HG03025 (cell line): ENCODE measurements around the gene RAI14.

Source experiments
- ATAC-seq: cut with Tn5 transposase; IDR thresholded peaks from one replicate; pipeline ENCODE4 v1.9.1; 2021; ENCODE audit warnings: mild to moderate bottlenecking, moderate library complexity; ENCODE audit not compliant: unreplicated experiment, low FRiP score

RAI14 gene

GRCh38 chr5:34639852-34640626, 16.1 kb upstream of the RAI14 start:
- ATAC-seq, result no peak

- no peak for ATAC-seq
Observed at GRCh38 chr5:34648039-34648839, 7.9 kb upstream of the RAI14 start.

DNA sequence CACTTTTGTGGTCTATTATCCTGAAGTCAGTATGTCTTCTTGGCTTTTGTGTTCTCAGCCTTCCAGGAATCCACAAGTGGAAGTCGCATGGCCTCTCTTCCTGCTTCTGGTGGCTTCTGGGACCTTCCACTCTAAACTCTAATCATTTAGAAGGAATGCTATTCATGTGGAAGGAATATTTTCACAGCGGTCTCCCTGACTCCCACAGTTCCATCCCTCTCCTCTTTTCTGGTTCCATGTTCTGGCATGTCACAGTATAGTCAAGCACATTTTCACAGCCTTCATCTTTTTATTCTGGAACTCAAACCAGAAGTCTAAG, 7.3 kb upstream of the RAI14 start:
- ATAC-seq, result no peak

DNA sequence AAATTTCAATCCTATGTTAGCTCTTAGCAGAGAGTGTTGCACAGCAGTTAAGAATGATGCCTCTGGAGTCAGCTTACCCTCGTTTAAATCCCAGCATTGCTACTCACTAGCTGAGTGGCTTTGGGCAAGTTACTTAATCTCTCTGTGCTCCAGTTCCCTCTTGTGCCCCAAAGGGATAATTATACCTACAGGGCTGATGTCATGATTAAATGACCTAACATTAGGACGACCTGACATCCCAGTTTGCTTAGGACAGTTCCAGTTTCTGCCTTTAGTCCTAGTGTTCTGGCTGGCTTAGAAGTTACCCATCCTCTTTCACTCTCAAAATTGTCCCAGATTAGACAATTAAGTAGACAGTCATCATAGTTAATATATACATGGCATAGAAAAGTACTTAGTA, 4.3 kb upstream of the RAI14 start:
- no peak for ATAC-seq

- no peak for ATAC-seq
Observed at GRCh38 chr5:34652466-34652865, 3.7 kb upstream of the RAI14 start.

GRCh38 chr5:34652914-34653313, 3.2 kb upstream of the RAI14 start:
- no peak for ATAC-seq

DNA sequence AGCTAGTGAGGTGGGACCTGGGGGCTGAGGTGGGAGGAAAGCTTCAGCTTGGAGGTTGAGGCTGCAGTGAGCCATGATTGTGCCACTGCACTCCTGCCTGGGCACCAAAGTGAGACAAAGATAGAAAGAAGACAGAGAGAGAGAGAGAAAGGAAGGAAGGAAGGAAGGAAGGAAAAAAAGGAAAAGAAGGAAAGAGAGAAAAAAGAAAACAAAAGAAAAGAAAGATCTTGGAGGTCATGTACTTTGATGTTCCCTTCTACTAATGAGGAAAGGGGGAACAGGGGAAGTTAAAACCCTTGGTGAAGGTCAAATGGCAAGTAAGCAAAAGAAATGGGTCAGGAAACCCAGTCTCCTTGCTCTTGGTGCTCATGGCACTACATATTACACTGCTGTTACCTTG, 2.4 kb upstream of the RAI14 start:
- no peak for ATAC-seq

- ATAC-seq, result no peak
Observed at GRCh38 chr5:34655354-34655991, 655 bp upstream of the RAI14 start.

- no peak for ATAC-seq
Observed at GRCh38 chr5:34656700-34657273, 659 bp downstream of the RAI14 start.

- ATAC-seq, result no peak
Observed at GRCh38 chr5:34657274-34657921, 1.3 kb downstream of the RAI14 start.

GRCh38 chr5:34657988-34658387, 1.9 kb downstream of the RAI14 start:
- no peak for ATAC-seq

DNA sequence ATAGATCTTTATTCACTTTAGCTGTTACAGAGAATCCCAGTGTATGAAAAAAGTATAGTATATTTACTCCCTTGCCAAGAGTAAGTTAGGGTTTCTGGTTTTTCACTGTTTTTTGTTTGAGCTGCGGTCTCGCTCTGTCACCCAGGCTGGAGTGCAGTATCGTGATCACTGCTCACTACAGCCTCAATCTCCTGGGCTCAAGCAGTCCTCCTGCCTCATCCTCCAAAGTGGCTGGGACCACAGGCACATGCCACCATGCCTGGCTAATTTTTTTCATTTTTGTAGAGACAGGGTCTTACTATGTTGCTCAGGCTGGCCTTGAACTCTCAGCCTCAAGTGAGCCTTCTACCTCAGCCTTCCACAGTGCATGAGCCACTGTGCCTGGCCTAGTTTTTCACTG, 3.0 kb downstream of the RAI14 start:
- no peak for ATAC-seq

DNA sequence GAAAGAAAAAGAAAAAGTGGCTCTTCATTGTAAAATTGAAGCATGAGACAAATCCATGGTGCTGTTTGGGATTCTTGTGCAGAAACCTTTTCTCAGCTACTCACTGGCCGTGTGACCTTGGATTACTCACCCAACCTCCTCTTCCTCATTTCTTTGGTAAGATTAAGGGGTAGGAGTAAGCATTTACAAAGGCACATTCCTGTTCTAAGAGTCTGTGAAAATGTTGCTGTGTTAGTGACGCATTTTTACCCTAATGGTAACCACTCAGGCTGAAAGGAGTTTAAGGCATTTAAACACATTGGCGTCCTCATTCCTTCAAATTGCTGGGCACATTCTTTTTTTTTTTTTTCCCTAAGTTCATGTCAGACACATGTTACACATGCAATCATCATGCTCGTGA, 4.3 kb downstream of the RAI14 start:
- no peak for ATAC-seq

DNA sequence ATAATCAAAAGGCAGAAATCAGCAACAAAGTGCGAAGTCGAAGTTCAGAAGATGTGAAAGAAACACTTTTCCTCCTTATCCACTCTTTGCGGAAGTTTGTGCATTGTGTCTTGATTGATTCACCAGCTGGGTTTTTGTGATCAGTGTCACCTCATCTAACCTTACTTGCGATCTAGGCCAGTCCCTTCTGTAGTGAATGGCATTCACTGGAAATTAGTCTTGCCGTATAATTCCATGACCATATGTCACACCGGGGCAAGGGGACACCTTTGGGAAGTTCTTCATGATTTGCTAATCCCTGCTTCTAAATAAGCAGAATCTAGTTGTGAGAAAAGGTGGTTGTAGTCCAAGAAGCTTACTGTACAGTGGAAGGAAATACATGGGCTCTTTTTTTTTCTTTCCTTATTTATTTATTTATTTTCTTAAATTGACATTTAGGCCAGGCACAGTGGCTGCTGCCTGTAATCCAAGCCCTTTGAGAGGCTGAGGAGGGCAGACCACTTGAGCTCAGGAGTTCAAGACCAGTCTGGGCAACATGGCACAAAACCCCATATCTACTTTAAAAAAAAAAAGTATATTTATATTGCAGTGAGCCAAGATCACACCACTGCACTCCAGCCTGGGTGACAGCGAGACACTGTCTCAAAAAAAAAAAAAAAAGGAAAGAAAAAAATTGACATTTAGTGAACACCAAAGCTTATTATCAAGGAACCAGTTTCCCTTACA, 7.8 kb downstream of the RAI14 start:
- no peak for ATAC-seq

DNA sequence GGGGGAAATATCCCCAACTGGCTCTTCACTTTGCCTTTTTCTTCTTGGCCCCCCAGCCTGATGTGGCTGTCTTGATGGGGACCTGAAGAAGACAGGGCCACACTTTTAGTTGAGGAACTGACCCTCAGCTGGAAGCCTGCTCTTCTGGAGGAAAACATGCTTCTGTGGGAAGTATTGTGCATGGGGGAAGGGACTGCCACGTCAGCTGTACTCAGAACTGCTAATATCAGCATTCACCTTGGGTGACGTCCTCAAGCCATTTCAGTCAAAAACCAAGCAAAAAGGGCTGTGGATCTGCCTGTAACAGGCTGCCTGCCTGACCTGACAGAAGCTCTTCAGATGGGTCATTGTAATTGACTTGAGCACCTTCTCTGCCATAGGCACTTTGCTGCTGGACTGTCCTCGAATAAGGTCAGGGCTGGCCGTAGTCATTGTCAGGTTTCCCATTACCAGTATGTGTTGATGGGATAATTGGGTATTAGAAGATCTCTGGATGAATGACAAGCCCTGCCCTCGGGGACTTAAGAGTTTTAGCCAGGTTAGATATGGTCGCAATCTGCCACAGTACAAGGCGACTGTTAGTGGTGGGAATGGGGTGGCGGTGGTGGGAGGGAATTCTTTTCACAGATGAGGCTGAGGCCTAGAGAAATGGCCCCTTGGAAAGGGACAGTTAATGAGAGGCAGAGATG, 10.4 kb downstream of the RAI14 start:
- ATAC-seq, result no peak

DNA sequence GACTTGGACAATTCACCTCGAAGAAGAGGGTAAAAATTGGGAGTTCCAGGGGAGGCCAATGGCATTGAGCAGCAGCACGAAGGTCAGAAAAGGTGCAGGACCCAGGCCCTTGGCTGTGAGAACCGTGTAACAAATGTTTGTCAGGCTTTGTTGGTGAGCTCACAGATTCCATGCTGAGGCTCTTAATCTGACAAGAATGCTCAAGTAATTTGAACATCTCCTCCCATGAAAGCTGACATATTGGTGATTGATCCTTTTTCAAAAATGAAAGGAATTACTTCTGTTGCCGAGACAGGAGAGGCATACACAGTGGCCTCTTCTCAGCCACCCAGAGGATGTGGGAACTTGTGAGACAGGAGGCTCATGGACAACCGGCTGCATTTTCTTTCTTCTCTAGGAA, 11.6 kb downstream of the RAI14 start:
- no peak for ATAC-seq

GRCh38 chr5:34669931-34670516, 13.9 kb downstream of the RAI14 start:
- ATAC-seq, result no peak

DNA sequence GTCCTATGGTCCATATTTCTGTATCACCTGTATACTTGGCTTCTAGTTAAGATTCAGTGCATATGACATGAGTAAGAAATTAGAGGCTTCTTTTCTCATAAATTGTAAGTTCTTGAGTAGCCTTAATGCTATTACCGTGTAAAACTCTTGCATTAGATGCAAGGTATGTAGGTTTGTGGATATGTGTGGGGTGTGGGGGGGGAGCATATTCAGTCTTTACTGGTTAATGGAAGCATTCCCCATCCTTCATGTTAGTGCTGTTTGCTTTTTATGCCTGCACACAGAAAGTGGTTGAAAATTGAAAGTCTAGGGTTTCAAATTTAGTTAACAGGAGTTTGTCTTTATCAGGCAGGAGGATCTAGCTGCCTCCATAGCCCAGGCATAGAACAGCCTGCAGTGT, 16.1 kb downstream of the RAI14 start:
- no peak for ATAC-seq

DNA sequence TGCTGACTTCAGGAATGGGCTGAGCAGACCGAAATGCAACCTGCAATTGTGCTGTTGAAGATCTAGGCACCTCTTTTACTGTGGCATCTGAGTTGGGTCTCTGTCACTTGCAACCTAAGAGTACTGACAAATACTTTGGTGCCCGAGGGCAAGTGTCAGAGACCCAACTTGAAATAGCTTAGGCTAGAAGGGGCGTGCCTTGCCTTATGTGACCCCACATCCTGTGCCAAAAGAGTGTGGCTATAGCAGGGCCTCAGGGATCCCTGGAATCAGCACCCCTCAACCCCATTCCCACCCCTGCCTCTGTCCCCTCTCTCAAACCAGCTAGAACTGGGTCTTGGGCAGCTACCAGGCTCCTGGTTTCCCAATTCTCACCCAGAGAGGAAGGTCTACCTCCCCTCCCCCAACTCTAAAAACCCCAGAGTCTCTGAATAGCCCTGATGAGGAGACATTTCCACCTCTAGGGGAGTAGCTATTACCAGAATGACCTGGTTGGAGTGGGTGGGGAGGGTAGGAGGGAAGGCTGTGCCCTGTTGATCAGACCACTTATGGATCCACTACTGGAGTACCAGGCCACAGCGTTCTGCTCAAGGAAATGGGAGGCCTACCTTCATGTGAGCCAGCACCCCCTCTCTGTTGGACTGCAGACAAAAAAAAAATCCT, 17.5 kb downstream of the RAI14 start:
- ATAC-seq, result no peak
